Fibroblast of villous mesenchyme (primary cell): ENCODE data around the gene OPRL1. TPM values are rescaled to one million over a fixed set of nuclear protein-coding genes. Genes with fewer than 3 reads are reported as not detected.

ENCODE experiments used
- DNase-seq: peaks from one replicate; pipeline ENCODE4 v3.0.0-alpha.2; 2010; ENCODE audit warnings: low read depth
- H3K4me3 ChIP-seq: 2 replicates; pipeline ENCODE4 v1.5.1; 2011; ENCODE audit warnings: low read depth, mild to moderate bottlenecking, low read length
- CTCF ChIP-seq: IDR thresholded peaks from 2 replicates; pipeline ENCODE4 v1.5.1; 2012; ENCODE audit warnings: low read depth, mild to moderate bottlenecking, low read length; ENCODE audit not compliant: insufficient read depth
- total RNA-seq: library from RNA; depleted of rRNA; stranded (reverse); fragments of >200 nt; gene quantifications from 2 replicates; pipeline ENCODE4 v1.2.3, GENCODE V29; 2012

Gene OPRL1
- total RNA-seq, 1 donor, result 1.7 TPM

- no peak overlapping the region for H3K4me3 ChIP-seq
- DNase-seq, result no peak
Measured at GRCh38 chr20:64096535-64096934, 16.7 kb downstream of the OPRL1 start.

GRCh38 chr20:64098471-64099013, 18.7 kb downstream of the OPRL1 start:
- no peak for TF ChIP-seq CTCF
- DNase-seq, result no peak
- H3K4me3 ChIP-seq, result no peak overlapping the region

More at GRCh38 chr20:64096535-64096934, 16.7 kb downstream of the OPRL1 start:
- TF ChIP-seq CTCF, result no peak

GRCh38 chr20:64099086-64099786, 19.4 kb downstream of the OPRL1 start:
- no peak for DNase-seq
- no peak for TF ChIP-seq CTCF
- H3K4me3 ChIP-seq, result no peak overlapping the region

GRCh38 chr20:64099880-64100565, 20.1 kb downstream of the OPRL1 start:
- no peak overlapping the region for H3K4me3 ChIP-seq
- no peak for DNase-seq
- no peak for TF ChIP-seq CTCF

- no peak for TF ChIP-seq CTCF
- DNase-seq, result no peak
- no peak overlapping the region for H3K4me3 ChIP-seq
Measured at GRCh38 chr20:64100566-64100888, 20.6 kb downstream of the OPRL1 start.

- no peak for TF ChIP-seq CTCF
- no peak overlapping the region for H3K4me3 ChIP-seq
- no peak for DNase-seq
Measured at GRCh38 chr20:64100946-64101688, 21.2 kb downstream of the OPRL1 start.
